ENCODE data around the gene UST.
"Not testable (repeated sequence)": the region's sequence is repeated elsewhere in the genome, so short reads cannot be mapped to it uniquely, and the experiment has no call there.

The UST gene

DNA sequence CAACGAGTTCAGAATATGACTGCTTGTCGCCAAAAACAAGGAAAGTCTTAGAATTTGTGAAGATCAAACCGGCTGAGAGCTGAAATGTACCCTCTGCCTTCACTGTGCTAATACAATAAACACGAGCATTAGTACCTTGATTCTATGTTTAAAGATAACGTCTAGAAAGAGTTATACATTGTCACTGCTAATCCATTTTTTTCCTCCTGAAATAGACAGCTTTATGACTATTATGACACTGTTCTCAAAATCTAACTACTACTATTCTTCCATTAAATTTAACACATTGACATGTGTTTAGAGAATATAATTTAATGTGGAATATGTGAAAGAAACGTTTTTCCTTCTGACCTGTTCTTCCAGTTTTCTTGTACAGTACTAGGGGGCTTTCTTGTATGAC lies 204.8 kb downstream of the UST start:
- DNase-seq (ENCODE audit: low spot score): no peak

GRCh38 chr6:148952147-148953035 lies 205.6 kb downstream of the UST start:
- DNase-seq (ENCODE audit: low spot score): no peak

- no peak for DNase-seq (ENCODE audit: low spot score)
These were observed 207.6 kb downstream of the UST start for GRCh38 chr6:148954461-148954860.

GRCh38 chr6:148954934-148955333 lies 208.1 kb downstream of the UST start:
- DNase-seq (ENCODE audit: low spot score): no peak

GRCh38 chr6:148955441-148955840 lies 208.6 kb downstream of the UST start:
- no peak for DNase-seq (ENCODE audit: low spot score)

- DNase-seq (ENCODE audit: low spot score): not testable (repeated sequence)
These were observed 209.3 kb downstream of the UST start for GRCh38 chr6:148956163-148956562.

DNA sequence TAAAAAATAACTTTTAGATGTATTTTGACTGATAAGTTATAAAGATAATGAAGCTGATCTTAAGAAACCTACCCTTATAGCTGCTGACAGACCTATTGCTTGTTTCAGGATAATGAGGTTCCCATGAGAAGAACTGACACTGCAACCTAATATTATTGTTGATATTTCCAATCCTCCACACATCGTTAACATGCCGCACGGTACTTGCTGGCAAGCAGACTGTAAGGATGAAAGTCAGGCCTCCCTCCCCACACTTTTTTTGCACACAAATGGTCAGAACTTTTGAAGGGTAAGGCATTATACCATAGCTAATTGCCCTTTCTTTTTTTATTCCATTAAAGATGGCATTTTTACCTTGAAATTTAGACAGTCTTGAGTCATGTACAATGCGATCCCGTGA lies 210.9 kb downstream of the UST start:
- DNase-seq (ENCODE audit: low spot score): no peak

DNA sequence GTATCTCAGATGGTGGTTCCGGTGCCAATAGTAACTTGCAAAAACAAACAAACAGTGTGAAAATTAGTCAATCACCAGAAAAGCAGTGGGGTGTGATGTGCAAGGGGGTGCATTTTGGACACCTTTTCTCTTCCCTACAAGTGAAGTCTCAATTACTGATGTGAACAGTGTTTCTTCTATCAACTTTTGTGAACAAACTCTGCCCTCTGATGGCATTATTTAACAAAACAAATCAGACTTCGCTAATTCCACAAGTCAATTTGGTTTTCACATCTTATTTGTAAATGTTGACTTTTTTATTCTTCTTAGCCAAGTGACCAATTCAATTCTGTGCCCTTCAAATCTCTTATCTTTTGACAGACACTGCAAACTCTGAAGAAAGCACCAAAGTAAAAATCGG lies 212.2 kb downstream of the UST start:
- no peak for DNase-seq (ENCODE audit: low spot score)

DNA sequence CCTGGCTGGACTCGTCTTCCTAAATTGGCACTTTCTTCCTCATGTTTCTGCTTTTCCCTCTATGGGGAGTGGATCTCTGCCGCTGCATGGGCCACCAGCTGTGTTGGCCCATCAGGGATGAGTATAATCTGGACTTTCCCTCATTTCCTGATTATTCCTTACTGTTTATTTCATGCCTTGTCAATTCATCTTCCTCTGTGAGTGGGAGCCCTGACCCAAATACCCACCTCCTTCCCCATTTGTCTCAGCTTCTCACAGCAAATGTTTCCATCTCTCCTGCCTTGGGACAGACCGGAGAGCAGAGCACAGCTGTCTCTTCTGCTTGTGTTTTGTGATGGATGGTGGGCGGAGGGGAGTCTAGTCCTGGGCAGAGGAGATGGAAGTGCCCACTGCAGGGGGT lies 212.7 kb downstream of the UST start:
- no peak for DNase-seq (ENCODE audit: low spot score)

GRCh38 chr6:148962854-148963515 lies 216.2 kb downstream of the UST start:
- no peak for DNase-seq (ENCODE audit: low spot score)

DNA sequence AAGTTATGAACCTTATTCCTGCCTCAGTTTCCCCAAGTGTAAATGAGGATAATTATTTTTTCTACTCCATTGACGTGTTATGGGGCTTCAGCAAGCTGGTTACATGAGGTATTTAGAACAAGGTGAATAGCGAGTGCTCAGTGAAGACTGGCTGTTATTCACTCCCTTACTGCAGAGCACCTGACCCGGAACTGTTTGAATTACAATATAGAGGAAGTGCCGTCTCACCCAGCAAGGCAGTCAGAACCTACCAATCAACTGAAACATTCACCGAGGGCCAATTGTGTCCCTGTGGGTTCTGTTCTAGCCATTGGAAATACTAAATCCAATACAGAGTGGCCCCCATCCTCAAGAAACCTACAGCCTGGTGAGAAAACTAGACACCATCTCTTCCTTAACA lies 216.9 kb downstream of the UST start:
- no peak for DNase-seq (ENCODE audit: low spot score)

DNA sequence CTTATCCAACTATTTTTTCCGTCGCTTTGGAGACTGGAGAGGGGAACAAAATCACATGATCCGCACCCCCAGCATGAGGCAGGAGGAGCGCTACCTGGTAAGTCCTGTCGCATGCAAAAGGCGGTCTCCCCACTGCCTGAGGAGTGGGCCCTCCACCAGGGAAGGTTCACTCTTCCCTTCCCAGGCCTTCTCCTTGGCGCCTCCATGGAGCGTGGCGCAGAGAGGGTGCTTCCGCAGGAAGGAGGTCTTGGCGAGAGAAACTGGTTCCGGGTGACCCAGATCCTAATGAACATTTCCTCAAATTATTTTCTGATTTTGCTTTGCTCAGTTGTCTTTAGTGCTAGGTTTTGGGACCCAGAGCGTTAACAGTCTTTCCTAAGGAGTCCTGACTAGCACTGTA lies 217.6 kb downstream of the UST start:
- no peak for DNase-seq (ENCODE audit: low spot score)

GRCh38 chr6:148965287-148965686 lies 218.5 kb downstream of the UST start:
- peak; percentile 28 for DNase-seq (ENCODE audit: low spot score)

DNA sequence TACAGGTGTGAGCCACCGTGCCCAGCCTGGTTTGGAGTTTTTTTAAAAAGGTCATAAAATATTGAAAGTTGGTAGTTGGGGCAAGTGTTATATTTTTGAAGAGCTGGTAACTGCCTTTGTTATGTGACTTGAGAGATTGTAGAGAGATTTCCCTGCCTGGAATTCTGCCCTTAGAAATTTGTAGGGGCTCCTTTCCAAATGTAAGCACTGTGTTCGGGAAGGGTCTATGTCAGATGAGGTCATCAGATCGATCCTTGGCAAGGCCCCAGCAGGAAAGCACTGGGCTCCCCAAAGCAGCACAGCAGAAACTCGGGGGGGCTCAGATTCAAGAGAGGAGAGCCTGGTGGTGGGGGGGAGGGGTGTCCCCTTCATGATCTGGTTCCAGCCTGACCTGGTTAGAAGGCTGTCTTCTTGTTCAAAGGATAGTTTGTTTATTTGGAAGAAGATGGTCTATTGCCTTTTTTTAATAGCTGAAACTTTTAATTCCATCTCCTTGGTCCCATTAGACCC lies 220.2 kb downstream of the UST start:
- no peak for DNase-seq (ENCODE audit: low spot score)

GRCh38 chr6:148967541-148967956 lies 220.7 kb downstream of the UST start:
- peak; percentile 74 for DNase-seq (ENCODE audit: low spot score)

GRCh38 chr6:148968771-148969602 lies 222.2 kb downstream of the UST start:
- DNase-seq (ENCODE audit: low spot score): no peak

- DNase-seq (ENCODE audit: low spot score): no peak
These were observed 222.8 kb downstream of the UST start for GRCh38 chr6:148969603-148970061.

DNA sequence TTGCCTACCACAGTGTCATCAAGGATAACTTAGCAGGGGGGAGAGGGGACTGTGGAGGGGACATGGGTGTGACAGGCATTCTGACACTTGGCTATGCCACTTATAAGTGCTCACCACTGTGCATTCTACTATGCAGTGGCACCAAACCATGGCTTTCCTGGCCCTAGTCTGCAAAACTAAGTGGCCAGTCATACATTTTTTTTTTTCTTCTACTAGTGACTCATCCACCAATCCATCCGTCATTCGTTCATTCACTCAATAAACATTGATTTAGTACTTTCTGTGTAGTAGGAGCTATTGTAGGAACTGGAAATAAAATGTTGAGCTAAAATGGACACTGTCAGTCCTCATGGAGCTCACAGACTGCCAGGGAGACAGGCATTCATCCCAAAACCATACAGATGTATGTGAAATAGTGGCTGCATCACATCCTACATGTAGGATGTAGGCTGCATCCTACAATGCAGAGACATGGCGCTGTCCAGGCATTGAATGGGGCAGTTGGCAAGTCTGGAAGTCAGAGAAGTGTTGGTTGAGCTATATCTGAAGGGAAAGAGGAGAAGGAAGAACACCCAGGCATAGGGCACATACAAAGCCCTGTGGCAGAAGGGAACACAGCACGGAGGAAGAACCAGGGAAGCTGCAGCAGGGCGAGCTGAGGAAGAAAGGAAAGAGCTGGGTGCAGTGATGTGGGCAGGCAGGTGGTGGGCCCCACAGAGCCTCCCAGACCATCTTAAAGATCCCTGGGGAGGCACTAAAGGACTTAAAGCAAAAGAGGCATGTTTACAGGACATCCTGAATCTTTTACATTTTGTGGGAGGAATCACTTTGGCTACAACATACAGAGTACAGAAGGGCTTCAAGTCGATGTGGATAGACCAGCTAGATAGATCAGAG lies 224.4 kb downstream of the UST start:
- no peak for DNase-seq (ENCODE audit: low spot score)

GRCh38 chr6:148972481-148972880 lies 225.7 kb downstream of the UST start:
- DNase-seq (ENCODE audit: low spot score): no peak

DNA sequence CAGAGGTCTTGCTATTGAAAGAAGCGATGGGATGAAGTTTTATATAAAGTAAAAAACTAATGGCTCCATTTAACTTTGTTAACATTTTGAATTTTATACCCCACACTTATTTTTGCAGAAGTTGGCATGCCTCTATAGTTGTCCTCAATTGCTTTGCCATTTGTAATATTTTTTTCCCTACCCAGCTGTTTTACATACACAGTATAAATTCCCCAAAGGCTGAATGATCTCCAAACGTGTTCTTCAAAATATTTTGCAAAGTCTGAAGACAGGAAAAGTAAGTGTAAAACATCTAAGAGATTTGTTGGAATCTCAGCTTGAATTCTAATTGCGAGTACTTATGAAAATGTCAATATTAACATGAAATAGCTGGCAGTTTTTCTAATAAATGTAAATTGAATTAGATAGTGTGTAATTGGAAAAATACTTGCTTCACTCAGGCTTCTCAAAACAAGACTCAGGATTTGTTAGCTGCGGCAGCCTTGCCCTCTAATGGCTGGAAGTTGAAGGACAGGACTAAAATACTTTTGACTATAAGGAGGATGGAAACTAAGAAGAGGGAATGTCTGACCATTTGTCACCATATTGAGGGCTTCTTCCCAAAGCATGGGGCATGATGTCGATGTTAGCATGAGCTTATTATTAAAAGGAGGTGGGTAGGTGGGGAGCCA lies 226.8 kb downstream of the UST start:
- peak; percentile 67 for DNase-seq (ENCODE audit: low spot score)

DNA sequence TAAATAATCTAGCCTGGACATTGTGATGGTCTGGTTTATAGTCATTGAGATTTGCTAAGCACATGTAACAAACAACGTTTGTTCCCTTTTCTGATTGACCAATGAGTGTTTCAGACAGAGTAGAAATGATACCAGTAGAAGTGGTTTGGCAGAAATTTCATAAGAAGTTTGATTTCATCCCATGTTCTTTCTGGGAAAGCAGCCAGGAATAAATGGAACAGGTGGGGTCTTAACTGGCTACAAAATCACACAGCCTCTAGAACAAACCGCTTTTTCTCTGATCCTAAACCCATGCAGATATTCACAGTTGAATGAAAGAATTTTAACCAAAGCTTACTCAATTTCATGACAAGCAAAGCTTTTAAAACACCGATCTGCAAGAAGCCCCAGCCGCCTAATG lies 227.5 kb downstream of the UST start:
- DNase-seq (ENCODE audit: low spot score): no peak
